Activated CD4-positive, alpha-beta T cell treated with anti-CD3 and anti-CD28 coated beads, Interleukin-2, amount 50 U/mL, for 48 hours (primary cell): ENCODE measurements around the gene EPHB4.
"Not testable (repeated sequence)": the region's sequence is repeated elsewhere in the genome, so short reads cannot be mapped to it uniquely, and the experiment has no call there.

ENCODE experiments used
- DNase-seq, 2 experiments: peaks; one replicate each; pipeline ENCODE4 v3.0.0-alpha.2; 2020

EPHB4 gene

DNA sequence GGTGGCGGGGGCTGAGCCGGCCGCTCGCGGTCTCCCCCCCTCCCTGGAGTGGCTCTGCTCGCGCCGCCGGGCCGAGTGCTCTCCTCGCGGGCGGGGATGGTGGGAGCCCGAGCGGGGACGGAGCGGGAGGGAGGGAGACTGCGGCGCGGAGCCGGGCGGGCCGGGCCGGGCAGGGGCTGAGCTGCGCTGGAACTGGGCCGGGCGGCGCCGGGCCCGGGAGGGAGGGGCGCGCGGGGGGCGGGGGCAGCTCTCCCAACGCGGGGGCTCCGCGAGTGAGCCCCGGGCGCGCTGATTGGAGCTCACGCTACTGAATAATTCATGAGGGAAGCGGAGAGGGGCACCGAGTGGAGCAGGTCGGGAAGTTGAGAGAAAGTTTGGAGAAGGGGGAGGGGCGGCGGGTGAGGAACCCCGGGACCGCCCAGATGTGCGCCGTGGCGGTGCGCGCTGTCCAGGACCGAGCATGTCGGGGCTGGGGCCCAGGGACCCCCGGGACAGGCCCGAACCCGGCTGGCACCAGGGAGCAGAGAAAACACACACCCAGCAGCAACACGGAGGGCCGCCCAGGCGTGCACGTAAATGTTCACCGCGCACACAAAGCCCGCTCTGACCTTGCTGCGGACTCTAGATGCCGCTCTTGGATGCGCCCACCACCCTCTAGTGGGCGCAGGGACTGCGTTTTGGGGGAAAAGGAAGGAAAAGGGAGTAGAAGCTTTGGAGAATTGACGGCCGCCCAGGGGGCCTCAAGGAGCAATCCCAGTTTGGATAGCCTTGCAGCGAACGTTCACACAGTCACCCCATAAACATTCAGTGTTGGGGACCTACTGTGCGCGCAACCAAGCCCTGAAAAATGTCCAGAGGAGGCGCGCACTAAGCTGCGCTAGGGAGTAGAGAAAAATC lies at the start of gene EPHB4:
EPHB4 (minus strand) TSS at position 194 of the 897 bp plus-strand sequence. CDS start 493 bp downstream, outside the sequence.
- DNase-seq = peak in 1 of 2 experiments; percentile 35

DNA sequence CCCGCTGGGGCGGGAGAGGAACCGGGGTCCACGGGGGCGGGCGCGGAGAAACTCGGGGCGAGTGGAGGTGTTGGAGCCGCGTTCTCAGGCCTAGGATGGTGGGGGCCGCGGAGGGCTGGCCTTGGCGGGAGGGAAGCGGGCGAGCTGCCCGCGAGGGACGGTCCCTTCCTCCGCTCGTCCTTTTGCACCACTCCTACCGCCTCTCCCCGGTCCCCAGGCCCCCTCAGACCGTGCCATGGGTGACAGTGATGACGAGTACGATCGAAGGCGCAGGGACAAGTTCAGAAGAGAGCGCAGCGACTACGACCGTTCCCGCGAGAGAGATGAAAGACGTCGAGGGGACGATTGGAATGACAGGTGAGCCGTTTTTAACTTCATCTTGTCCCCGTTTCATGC lies 48.0 kb upstream of the EPHB4 start:
- peak in 1 of 2 experiments; percentile 49 for DNase-seq

DNA sequence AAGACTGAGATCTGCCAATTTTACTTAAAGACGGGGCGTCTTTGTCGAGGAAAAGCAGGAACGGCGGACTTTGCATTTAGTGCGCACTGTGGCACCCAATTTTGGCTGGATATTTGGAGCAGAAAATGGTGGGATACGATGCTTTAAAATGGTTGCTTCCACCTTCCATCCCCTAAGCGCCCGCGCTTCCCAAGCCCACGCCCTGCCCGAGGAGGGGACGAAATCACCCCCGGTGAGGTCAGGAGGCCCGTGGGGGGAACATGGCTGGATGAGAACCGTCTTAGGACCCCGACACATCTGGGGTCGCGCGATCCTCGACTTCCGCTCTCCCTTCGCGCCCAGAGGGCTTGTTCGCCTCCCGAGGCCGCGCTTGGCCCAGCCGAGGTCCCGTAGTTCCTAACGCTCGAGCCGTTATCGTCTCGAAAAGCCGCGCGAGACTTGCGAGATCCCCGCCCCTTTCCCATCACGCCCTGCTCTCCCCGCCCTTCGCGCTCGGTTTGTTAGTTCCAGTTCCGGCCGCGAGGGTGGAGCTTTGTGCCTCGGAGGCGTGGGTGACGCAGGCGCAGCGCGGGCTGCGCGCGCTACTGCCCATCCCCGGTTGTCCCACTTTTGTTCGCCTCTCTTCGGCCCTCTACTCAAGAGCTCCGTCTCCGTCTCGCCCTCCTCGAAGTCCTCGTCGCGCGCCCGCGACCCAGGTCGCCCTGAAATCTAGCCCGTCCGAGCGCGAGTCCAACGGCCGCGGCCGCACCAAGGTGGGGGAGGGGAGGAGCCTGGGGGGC lies 47.4 kb upstream of the EPHB4 start, which contains the start of gene SRRT:
SRRT (plus strand) TSS at position 527 of the 779 bp plus-strand sequence. CDS start 488 bp downstream, outside the sequence.
- peak; percentile 99 for DNase-seq

DNA sequence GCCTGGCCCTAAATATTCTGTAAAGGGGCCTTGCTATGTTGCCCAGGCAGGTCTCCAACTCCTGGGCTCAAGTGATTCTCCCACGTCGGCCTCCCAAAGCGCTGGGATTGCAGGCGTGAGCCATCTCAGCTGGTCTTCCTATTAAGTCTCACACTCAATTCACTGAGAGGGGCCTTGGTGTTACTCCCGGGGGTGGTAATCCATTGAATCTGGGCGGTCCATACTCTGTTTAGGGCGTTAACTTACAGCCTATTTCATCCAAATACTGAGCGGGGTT lies 46.9 kb upstream of the EPHB4 start:
- DNase-seq = no peak

DNA sequence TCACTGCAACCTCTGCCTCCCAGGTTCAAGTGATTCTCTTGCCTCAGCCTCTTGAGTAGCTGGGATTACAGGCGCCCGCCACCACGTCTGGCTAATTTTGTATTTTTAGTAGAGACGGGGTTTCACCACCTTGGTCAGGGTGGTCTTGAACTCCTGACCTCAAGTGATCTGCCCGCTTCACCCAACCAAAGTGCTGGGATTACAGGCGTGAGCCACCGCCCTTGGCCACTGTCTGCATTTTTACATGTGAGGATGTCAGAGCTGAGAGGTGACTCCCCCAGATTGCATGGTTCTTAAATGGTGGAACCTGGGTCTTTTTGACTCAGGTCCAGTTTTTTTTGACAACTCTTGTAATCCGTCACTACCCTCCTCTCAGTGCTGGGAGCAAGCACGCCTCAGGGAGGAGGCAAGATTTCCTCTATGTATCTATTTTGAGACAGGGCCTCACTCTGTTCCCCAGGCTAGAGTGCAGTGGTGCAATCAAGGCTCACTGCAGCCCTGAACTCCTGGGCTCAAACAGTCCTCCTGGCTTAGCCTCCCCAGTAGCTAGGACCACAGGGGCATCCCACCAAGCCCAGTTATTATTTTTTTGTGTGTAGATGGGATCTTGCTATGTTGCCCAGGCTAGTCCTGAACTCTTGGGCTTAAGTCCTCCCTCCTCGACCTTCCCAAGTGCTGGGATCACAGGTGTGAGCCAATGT lies 46.4 kb upstream of the EPHB4 start:
- DNase-seq = no peak

DNA sequence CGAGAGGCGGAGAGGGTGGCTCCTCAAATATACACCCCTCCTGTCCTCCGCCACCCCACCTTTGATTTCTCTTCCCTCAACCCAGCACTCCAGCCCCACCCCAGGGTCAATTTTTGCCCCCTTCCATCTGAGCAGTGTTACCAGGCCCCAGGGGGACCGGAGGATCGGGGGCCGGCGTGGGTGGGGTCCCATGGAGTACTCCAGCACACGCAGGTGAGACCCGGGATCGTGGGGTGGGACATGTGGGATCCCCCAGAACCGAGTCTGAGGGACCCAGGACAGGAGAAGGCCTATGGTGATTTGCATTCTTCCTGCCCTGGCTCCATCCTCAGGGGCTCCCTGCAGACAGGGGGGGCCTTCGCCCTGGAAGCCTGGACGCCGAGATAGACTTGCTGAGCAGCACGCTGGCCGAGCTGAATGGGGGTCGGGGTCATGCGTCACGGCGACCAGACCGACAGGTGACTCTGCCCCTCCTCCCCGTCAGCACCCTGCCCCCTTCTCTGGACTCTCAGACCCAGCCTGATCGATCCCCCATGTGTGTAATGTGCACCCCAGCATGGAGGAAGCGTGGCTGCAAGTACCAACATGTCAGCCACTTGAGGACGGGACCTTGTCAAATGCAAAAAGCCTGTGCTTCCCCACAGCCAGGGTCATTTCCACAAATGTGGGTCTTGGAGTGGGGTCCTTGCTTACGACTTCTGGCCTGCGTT lies 40.6 kb upstream of the EPHB4 start:
- no peak for DNase-seq

DNA sequence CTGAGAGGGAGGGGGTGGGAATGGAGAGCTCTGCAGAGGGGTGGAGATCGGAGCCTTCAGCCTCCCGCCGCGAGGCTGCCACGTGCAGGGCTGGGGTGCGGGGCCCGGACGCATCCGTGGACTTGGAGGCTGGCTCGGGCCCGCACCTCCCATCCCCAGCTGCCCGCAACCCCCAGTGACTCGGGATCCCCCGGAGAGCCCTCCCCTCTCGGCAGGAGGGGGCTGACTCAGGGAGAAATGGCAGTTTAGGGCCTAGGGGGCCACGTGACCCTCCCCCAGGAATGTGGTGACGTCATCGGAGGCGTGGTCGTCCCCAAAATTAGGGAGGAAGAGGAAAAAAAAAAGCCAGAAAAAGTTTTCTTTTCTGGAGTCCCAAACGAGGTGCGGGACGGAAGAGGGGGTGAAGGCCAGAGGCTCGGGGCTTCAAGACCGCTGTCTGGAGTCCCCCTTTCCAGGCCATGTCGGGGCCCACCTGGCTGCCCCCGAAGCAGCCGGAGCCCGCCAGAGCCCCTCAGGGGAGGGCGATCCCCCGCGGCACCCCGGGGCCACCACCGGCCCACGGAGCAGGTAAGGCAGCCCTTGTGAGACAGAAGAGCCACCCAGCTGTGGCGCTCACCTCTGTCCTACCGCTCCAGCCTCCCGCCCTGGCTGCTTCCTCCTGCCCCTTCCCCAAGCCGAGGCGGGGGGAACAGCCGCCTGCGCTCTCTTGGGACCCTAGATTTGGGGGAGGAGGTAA lies 39.9 kb upstream of the EPHB4 start, which contains the start of gene TRIP6:
TRIP6 (plus strand) TSS at position 348 of the 736 bp plus-strand sequence; CDS start at position 459, 111 bp downstream.
- peak; percentile 80 to 86 for DNase-seq

DNA sequence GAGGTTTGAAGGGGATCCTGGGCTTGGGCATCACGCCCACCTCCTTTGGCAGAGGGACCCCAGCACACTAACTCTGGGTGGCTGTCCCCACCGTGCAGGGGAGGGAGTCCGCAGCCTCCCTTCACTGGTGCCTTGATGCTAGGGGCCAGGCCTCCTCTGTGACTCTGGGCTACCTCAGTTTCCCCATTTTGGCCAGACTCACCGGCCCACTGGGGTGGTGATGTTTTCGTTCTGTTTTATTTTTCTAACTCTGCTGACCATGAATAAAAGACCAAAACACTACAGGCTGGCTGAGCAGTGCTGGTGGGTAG lies 39.4 kb upstream of the EPHB4 start:
- no peak for DNase-seq

DNA sequence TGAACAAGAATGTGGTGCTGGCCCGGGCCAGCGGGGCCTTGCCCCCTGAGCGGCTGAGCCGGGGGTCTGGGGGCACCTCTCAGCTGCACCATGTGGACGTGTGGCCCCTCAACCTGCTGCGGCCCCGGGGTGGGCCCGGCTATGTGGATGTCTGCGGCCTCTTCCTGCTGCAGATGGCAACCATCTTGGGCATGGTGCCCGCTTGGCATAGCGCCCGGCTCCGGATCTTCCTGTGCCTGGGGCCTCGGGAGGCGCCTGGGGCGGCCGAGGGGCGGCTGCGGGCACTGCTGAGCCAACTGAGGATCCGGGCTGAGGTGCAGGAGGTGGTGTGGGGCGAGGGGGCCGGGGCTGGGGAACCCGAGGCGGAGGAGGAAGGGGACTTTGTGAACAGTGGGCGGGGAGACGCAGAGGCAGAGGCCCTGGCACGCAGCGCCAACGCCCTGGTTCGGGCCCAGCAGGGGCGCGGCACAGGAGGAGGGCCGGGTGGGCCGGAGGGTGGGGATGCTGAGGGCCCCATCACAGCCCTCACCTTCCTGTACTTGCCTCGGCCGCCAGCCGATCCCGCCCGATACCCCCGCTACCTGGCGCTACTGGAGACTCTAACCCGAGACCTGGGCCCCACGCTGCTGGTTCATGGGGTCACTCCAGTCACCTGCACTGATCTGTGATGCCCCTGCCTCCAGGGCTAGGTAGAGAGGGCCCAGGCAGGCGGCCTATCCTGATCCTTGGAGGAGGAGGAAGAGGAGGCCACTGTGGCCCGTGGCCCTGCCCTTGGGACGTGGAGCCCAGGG lies 38.8 kb upstream of the EPHB4 start:
- peak; percentile 17 to 19 for DNase-seq

DNA sequence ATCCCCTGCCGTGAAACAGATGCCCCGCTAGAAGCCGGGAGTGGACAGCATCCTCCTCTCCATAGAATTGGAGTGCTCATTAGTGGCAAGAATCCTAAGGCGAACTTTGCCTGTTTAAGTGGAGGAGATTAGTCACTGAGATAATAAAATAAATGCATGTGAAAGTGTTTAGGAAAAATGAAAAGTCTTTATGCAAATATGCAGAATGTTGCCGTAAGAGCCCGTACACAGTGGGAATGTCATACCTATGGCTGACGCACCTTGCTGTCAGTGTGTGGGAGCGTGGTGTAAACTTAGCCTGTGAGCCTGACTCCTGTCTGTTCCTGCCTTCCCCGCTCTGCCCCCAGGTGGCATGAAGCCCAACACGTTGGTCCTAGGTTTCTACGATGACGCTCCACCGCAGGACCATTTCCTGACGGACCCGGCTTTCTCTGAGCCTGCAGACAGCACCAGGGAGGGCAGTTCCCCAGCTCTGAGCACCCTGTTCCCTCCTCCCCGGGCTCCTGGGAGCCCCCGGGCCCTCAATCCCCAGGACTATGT lies 38.1 kb upstream of the EPHB4 start:
- no peak for DNase-seq

DNA sequence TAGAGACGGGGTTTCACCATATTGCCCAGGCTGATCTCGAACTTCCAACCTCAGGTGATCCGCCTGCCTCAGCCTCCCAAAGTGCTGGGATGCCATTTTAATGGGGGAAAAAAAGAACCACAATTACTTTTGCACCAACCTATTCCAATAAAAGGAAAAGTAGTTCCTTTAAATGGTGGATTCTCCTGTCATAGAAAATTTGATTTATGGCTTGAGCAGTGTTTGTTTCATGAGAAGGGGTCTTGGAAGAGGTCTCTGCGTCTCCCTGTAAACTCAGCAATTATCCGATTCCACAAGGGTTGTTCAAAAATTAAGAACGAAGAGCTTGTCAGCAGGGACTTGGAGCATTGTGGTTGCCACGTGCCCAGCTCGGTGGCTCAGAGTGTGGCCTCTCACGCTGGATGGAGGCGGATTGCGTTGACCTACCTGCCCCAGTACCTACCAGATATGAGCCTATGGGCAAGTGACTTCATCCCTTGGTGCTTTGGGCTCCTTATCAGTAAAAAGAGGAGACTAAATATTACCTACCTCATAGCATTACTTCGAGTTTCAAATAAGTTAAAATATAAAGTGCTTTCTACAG lies 37.0 kb upstream of the EPHB4 start:
- DNase-seq = no peak

DNA sequence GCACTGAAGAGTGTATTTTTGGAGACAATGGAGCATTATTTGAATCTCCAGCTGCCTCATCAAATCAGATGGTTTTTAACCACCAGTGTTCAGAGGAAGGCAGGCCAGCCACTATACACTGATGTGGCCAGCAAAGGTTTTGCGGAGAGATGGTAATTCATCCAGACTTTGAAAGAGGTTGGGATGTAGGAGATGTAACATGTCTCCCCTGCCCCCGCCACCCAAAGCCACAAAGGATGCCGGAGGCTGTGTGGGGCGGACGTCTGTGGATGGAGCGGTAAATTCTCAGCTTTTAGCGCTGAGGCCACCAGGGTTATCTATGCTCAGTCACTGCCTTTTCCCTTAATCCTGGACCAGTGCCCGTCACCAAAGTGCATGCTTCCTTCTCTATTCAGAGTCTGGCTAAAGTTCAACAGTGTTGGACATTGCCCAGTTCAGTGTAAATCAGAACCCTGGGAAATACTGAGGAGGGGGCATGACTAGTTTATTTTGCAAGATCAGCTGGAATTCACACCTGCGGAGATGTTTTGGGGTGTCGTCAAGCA lies 36.2 kb upstream of the EPHB4 start:
- DNase-seq = no peak

DNA sequence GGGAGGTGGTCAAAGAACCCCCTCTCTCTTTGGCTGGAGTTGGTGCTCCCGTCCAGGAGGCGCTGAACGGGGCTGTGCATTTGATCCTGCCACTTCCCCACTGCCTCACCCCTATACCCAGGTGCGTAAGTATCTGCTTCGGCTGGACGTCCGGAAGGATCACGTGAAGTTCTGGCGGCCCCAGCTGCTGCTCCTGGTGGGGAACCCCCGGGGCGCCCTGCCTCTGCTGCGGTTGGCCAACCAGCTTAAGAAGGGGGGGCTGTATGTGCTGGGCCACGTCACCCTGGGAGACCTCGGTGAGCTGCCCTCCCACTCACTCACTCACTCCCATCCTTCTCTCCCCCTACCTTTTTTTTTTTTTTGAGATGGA lies 34.3 kb upstream of the EPHB4 start:
- no peak for DNase-seq

DNA sequence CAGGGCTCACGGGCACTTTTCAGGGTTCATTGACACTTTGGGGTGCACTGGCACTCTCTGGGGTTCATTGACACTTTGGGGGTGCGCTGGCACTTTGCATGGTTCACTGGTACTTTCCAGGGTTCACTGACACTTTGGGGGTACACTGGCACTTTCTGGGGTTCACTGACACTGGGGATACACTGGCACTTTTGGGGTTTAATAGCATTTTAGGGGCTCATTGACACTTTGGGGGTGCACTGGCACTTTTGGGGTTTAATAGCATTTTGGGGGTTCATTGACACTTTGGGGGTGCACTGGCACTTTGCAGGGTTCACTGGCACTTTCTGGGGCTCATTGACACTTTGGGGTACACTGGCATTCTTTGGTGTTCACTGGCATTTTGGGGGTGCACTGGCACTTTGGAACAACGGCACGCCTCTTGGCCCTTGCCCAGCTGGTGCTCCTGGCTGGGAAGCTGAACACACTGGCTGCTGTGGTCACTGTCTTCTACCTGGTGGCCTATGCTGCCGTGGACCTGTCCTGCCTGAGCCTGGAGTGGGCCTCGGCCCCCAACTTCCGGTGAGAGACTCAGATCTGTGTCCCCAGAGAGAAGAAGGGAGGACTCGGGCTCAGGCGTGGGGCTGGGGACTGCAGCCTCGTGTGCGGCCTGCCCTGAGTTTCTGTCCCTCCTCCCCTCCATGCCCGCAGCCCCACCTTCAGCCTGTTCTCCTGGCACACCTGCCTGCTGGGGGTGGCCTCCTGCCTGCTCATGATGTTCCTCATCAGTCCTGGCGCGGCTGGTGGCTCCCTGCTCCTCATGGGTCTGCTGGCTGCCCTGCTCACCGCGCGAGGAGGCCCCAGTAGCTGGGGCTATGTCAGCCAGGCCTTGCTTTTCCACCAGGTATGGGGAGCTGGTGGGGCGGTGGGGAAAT lies 33.6 kb upstream of the EPHB4 start:
- DNase-seq = no peak

DNA sequence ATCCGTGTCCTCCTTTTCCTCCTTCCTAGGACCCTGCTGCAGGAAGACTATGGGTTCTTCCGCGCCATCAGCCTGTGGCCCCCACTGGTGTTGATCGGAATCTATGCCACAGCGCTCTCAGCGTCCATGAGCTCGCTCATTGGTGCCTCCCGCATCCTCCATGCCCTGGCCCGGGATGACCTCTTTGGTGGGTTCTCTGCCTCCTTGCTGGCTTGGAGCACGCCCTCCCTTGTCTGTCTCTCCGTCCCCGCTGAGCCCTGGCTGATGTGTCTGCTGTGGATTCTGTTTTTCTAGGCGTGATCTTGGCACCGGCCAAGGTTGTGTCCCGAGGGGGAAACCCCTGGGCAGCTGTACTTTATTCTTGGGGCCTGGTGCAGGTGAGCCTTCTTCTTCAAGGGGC lies 32.5 kb upstream of the EPHB4 start:
- DNase-seq = no peak

DNA sequence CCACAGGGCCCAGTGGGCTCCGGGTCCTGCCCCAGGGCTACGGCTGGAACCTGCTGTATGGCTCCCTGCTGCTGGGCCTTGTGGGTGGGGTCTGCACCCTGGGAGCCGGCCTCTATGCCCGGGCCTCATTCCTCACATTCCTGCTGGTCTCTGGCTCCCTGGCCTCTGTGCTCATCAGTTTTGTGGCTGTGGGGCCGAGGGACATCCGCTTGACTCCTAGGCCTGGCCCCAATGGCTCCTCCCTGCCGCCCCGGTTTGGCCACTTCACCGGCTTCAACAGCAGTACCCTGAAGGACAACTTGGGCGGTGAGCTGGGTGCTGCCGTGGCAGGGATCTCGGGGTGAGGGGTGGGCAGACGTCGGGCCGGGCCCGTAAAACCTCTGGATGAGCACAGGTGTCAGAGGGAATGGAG lies 29.6 kb upstream of the EPHB4 start:
- DNase-seq = no peak

DNA sequence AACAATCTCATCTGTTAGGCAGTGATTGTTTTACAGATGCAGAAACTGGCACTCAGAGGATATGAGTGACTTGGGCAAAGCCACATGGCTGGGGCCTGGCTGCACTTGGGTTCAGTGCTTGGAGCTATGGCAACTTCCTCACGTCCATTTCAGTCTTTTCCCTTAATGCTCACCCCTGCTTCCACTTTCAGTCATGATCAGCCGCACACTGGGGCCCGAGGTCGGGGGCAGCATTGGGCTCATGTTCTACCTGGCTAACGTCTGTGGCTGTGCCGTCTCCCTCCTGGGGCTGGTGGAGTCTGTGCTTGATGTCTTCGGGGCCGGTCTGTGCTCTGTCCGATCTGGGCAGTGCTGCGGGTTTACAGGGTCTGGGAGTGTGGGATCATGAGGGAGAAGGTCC lies 28.2 kb upstream of the EPHB4 start:
- DNase-seq = no peak

DNA sequence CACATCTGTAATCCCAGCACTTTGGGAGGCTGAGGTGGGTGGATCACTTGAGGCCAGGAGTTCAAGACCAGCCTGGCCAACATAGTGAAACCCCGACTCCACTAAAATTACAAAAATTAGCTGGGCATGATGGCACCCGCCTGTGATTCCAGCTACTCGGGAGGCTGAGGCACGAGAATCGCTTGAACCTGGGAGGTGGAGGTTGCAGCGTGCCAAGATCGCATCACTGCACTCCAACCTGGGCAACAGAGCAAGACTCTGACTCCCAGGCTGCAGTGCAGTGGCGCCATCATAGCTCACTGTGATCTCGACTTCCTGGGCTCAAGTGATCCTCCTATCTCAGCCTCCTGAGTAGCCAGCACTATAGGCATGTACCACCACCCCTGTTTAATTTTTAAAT lies 27.6 kb upstream of the EPHB4 start:
- DNase-seq = not testable (repeated sequence)
